GM12801 (cell line): ENCODE results near the gene QRFP.

Source experiments
- CTCF ChIP-seq: IDR thresholded peaks from one replicate; pipeline ENCODE4 v1.5.1; 2011; ENCODE audit warnings: control low read depth; ENCODE audit not compliant: insufficient read length; ENCODE audit errors: extremely low read depth

Gene QRFP

GRCh38 chr9:130862747-130863146 lies 33.9 kb downstream of the QRFP start:
- TF ChIP-seq CTCF: no peak

- TF ChIP-seq CTCF: no peak
These were observed 34.4 kb downstream of the QRFP start for GRCh38 chr9:130862217-130862616.

- TF ChIP-seq CTCF: no peak
These were observed 35.0 kb downstream of the QRFP start for GRCh38 chr9:130861372-130862180.

GRCh38 chr9:130860458-130861316 lies 35.9 kb downstream of the QRFP start:
- TF ChIP-seq CTCF: no peak

GRCh38 chr9:130858739-130859705 lies 37.6 kb downstream of the QRFP start:
- no peak for TF ChIP-seq CTCF

- TF ChIP-seq CTCF: no peak
These were observed 38.5 kb downstream of the QRFP start for GRCh38 chr9:130857864-130858738.
